Heart right ventricle (tissue), 16 donors: Measurements from ENCODE around the gene ABCB10. TPM values are rescaled to one million over a fixed set of nuclear protein-coding genes. Genes with fewer than 3 reads are reported as not detected.
A peak's percentile ranks its signal among the peaks of the same experiment; 100 is the strongest.

Experiments
- ATAC-seq, 8 donors: fragments of 200-7000 bp; cut with Tn5 transposase; one replicate each; pipeline ENCODE4 v1.9.1; 2020; ENCODE audit warnings: mild to moderate bottlenecking in 8 of 8, moderate library complexity in 8 of 8, moderate number of reproducible peaks in 1 of 8
- DNase-seq, 2 donors: peaks; one replicate each; pipeline ENCODE4 v3.0.0-alpha.2; 2020
- H3K27ac ChIP-seq, 10 donors: fragments of 200-600 bp; sonication (generic) in 2 of 10; one replicate each; pipeline versions ENCODE4 v1.5.0 to v1.8.0; 2020 to 2022; ENCODE audit warnings: mild to moderate bottlenecking in 3 of 10
- H3K27me3 ChIP-seq, 7 donors: fragments of 200-600 bp; one replicate each; pipeline ENCODE4 v1.8.0; 2021 to 2022; ENCODE audit warnings: mild to moderate bottlenecking in 2 of 7
- H3K36me3 ChIP-seq, 9 donors: fragments of 200-600 bp; sonication (generic) in 1 of 9; one replicate each; pipeline versions ENCODE4 v1.5.0 to v1.8.0; 2020 to 2022; ENCODE audit warnings: mild to moderate bottlenecking in 2 of 9
- H3K4me1 ChIP-seq, 9 donors: fragments of 200-600 bp; sonication (generic) in 1 of 9; one replicate each; pipeline versions ENCODE4 v1.5.0 to v1.8.0; 2020 to 2022; ENCODE audit warnings: mild to moderate bottlenecking in 4 of 9
- H3K4me3 ChIP-seq, 10 donors: fragments of 200-600 bp; sonication (generic) in 2 of 10; one replicate each; pipeline versions ENCODE4 v1.5.0 to v1.8.0; 2020 to 2022; ENCODE audit warnings: mild to moderate bottlenecking in 7 of 10, moderate library complexity in 2 of 10
- H3K9me3 ChIP-seq, 11 donors: fragments of 200-600 bp in 10 of 11; sonication (generic) in 2 of 11; one replicate each; pipeline versions ENCODE4 v1.5.0 to v1.8.0; 2013 to 2022; ENCODE audit warnings: mild to moderate bottlenecking in 2 of 11, control low read depth in 1 of 11, moderate library complexity in 1 of 11
- WGBS, 2 donors: extraction: QIAGEN DNeasy Blood & Tissue Kit; methylation state at CpG; one replicate each; pipeline ENCODE4 v1.1.7; 2013; ENCODE audit warnings: inconsistent platforms in 1 of 2; 5-methylcytosine and 5-hydroxymethylcytosine counted together
- intact Hi-C, 10 donors: fragments of 100-400 bp; cut with DNase I; formaldehyde crosslinking; loops; one replicate each; pipeline versions ENCODE4 v1.11.1 to v1.14.2; 2022
- polyA plus RNA-seq, 2 donors: library from polyadenylated mRNA; stranded (reverse); fragments of 200-250 nt; gene quantifications; one replicate each; pipeline ENCODE4 v1.2.3, GENCODE V29; 2013
- total RNA-seq, 10 donors: library from RNA; stranded (reverse); fragmentation: NEBNext Ultra II Directional in 3 of 10; extraction: Animal tissue kit (Norgen Biotek cat#: 25700) in 3 of 10; gene quantifications; one replicate each; pipeline versions ENCODE4 v1.2.1 to v1.2.4, GENCODE V29; 2021 to 2023
- TF ChIP-seq, protein P1 (sequence below), 9 donors: fragments of 200-600 bp; sonication (generic) in 2 of 9; IDR thresholded peaks; one replicate each; pipeline versions ENCODE4 v1.5.0 to v1.8.0; 2021 to 2022; ENCODE audit warnings: antibody characterized with exemption in 9 of 9, mild to moderate bottlenecking in 5 of 9, moderate library complexity in 1 of 9
- donor health status: Arrhythmogenic right ventricular cardiomyopathy.
- donor health status: ischemic (EF 13 %, LVEDD 7.1; RV severe dilation, severe dysfunction).
- donor health status: healthy with polysubstance abuse.
- donor health status: DM: no; HTN: yes; CAD: no.
- donor health status: DM: no; HTN: no; CAD: no.
- donor health status: ischemic (EF 25% LVEDD 6.9; RV normal size, moderate dysfunction).
- donor health status: ischemic (EF 25% LVEDD 5.7; RV mildly dilated, moderate dysfunction).
- donor health status: healthy.
- donor health status: DM: yes; HTN: yes; CAD: no.
- donor health status: Ischemic cardiomyopathy.
- donor health status: ischemic (EF 35%, LVEDD 5.7; RV mildly dilated, moderate dysfunction).
- donor health status: nonischemic (EF 11% LVEDD 7.7; RV severe dilation, severe dysfunction).
- donor health status: DM: yes; HTN: yes; CAD: no.
- donor health status: PGD.
- donor health status: ischemic (EF 29% LVEDD 5.4; RV normal size, mild dysfunction).
- donor health status: nonischemic (EF 23%, LVEDD 6.1; RV moderate dilation, normal function).

Gene ABCB10
- total and polyA plus RNA-seq, 12 donors, result 4.2 to 13.5 (median 11.3) TPM

DNA sequence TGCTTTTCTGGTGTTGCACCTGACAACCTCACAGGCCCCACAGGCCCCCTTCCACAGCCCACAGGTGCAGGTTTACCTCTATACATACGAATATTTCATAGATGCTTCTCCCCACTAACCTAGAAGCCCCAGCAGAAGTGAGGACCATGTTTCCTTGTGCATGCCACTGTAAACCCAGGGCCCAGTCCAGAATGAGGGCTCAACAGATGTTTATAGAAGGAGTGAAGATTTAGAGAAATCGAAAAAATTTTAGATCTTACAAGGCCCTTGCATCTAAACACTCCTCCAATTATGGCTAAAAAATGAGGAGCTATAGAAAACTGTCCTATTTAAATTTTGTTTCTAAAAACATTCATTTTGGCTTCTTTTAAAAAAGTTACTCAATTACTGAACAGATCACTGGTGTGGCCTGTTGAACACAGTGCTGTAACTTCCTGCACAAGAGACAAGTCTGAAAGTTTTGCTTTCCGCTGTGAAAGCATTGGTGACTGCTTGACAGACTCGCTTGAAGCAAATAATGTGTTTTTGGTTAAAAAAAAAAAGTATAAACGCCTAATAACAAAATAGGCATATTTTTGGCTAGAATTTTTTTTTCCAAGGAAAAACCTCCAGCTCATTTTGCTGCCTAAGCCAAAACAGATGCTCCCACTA is 1.2 kb downstream of the ABCB10 start:
- intact Hi-C loops, result loop anchor here in 6 of 10 donors (2.0 to 10.0 kb wide), 6 partner anchors 40 to 747 kb away; partner anchors contain the start of genes TAF5L (in 4 of the 6) and URB2 (in 4 of the 6)
- peak overlapping the region in 9 of 10 donors; percentile 73 to 99 (median 93) for H3K27ac ChIP-seq
- peak overlapping the region; percentile 76 to 96 (median 83) for H3K4me3 ChIP-seq
- 43 to 50% methylated on average over 5 of the region's 5 CpGs for WGBS, 2 donors
- TF ChIP-seq, protein P1, sequence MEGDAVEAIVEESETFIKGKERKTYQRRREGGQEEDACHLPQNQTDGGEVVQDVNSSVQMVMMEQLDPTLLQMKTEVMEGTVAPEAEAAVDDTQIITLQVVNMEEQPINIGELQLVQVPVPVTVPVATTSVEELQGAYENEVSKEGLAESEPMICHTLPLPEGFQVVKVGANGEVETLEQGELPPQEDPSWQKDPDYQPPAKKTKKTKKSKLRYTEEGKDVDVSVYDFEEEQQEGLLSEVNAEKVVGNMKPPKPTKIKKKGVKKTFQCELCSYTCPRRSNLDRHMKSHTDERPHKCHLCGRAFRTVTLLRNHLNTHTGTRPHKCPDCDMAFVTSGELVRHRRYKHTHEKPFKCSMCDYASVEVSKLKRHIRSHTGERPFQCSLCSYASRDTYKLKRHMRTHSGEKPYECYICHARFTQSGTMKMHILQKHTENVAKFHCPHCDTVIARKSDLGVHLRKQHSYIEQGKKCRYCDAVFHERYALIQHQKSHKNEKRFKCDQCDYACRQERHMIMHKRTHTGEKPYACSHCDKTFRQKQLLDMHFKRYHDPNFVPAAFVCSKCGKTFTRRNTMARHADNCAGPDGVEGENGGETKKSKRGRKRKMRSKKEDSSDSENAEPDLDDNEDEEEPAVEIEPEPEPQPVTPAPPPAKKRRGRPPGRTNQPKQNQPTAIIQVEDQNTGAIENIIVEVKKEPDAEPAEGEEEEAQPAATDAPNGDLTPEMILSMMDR (IDR thresholded peaks at IDR 0.05), result no peak
- H3K4me1 ChIP-seq, result peaks cover 0 to 53% (median 31%) of the 10 kb centered on the region in 9 donors
- no peak for DNase-seq
- peaks cover 0 to 6% (median 0%) of the 10 kb centered on the region in 9 donors for H3K36me3 ChIP-seq
- no peaks in the 10 kb centered on the region for H3K9me3 ChIP-seq
- no peaks in the 10 kb centered on the region for H3K27me3 ChIP-seq
- ATAC-seq, result no peak

DNA sequence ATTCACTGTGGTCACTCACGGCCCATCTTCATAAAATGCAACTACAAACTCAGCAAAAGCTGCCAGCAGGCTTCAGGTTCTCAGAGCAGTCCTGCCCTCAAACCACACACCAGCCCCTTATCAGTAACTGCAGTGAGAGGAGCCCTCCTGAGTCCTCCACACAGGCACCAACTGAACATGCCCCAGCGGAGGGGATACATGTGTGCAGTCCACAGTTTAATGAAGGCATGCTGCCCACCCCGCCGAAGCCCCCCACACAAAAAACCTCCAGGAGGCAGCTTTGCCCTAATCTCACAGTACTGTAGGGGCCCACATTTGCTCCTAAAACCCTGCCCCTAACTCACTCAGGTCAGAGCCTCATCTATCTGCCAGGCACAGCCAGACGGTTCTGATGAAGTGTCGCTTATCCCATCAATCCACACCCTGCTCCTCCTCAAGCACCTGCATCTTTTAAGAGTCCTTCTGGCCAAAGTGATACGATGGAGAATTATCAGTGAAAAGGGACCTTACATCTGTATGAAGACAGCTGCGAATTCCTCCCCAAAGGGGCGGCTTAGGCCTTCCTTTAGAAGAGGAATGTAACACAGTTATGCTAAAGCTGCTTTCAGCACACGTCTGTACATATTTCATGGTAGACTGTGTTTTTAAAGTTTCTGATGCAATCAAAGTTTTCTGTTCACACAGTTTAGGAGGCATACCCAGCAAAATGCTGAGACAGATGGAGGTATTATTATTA is 3.5 kb downstream of the ABCB10 start:
- 75 to 76% methylated on average over 10 of the region's 10 CpGs for WGBS, 2 donors
- no peak for ATAC-seq
- no peak for DNase-seq
- Histone ChIP-seq H3K27me3 (no peaks in the 10 kb centered on the region), H3K4me3 (no peak overlapping the region), H3K4me1 (peaks cover 0 to 68% (median 37%) of the 10 kb centered on the region in 9 donors), H3K27ac (no peak overlapping the region), H3K9me3 (no peaks in the 10 kb centered on the region), H3K36me3 (peaks cover 0 to 6% (median 0%) of the 10 kb centered on the region in 9 donors)
- TF ChIP-seq, protein P1 (IDR thresholded peaks at IDR 0.05), result no peak
- intact Hi-C loops, result loop anchor here in 6 of 10 donors (5.0 to 10.0 kb wide), 5 partner anchors 42 to 750 kb away; partner anchors contain the start of genes TAF5L (in 3 of the 6) and URB2 (in 3 of the 6)

DNA sequence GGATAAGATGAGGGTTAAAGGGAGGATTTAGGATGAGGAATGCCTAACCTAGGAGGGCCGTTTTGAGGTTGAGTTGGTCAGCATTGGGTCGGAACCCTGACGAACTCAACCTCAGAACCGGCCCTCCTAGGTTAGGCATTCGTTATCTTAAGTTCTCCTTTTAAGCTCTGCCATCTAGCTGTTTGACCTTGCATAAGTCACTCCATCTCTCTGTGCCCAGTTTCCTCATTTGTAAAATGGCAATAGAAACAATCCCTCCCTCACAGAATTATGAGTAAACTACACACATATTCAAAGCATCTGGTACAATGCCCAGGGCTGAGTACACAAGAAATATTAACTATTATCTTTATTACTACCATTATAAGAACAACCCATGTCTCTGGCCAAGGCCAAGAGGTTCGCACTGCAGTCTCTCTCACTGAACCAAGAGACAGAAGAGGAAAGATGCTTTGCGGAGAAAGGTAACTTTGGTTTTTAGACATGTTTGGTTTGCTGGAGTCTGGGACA is 4.8 kb downstream of the ABCB10 start:
- 91 to 94% methylated on average over 7 of the region's 7 CpGs for WGBS, 2 donors
- Histone ChIP-seq H3K27me3 (no peaks in the 10 kb centered on the region), H3K4me1 (peaks cover 0 to 67% (median 37%) of the 10 kb centered on the region in 9 donors), H3K27ac (no peak overlapping the region), H3K4me3 (no peak overlapping the region), H3K36me3 (peaks cover 0 to 14% (median 3%) of the 10 kb centered on the region in 9 donors), H3K9me3 (no peaks in the 10 kb centered on the region)
- DNase-seq (no peak), ATAC-seq (no peak)
- TF ChIP-seq, protein P1 (IDR thresholded peaks at IDR 0.05), result no peak
- intact Hi-C loops, result loop anchor here in 3 of 10 donors (10.0 kb wide), 3 partner anchors 71 to 751 kb away; partner anchors contain the start of genes TAF5L (in 1 of the 3) and URB2 (in 1 of the 3)

DNA sequence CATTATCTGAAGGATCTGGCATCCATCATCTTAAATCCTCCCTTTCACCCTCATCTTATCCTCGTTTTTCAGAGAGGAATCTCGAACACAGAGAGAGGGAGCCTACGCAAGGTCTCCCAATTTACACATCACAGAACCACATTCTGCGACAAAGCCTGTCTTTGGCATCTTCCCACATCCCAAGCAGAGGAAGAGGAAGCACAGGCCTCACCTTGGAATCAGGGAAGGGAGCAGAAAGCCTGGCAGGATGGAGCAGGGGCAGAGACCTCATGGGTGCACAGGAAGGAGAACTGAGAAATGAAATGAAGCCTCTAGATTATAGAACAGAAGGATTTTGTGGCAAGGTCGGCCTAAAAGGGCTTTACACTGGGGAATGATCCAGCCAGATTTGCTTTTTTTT is 5.8 kb downstream of the ABCB10 start:
- no peak overlapping the region for H3K27ac ChIP-seq
- H3K36me3 ChIP-seq, result peaks cover 0 to 24% (median 5%) of the 10 kb centered on the region in 9 donors
- ATAC-seq (no peak), DNase-seq (no peak)
- no peaks in the 10 kb centered on the region for H3K9me3 ChIP-seq
- H3K27me3 ChIP-seq, result no peaks in the 10 kb centered on the region
- no peak overlapping the region for H3K4me3 ChIP-seq
- H3K4me1 ChIP-seq, result peaks cover 0 to 65% (median 36%) of the 10 kb centered on the region in 9 donors
- WGBS, 2 donors, result 70 to 78% methylated on average over 5 of the region's 5 CpGs
- TF ChIP-seq, protein P1 (IDR thresholded peaks at IDR 0.05), result no peak
- intact Hi-C loops, result loop anchor here in 3 of 10 donors (10.0 kb wide), 3 partner anchors 72 to 752 kb away; partner anchors contain the start of genes TAF5L (in 1 of the 3) and URB2 (in 1 of the 3)
